HAP-1 (cell line): ENCODE data around the gene TRABD2A.

ENCODE experiments used
- DNase-seq, 2 experiments: peaks; one replicate each; pipeline ENCODE4 v3.0.0-alpha.2; 2016 to 2020; ENCODE audit warnings: low spot score in 2 of 2
- H3K27me3 ChIP-seq: fragments of 250-450 bp; sonication (Bioruptor Pico); 2 replicates; pipeline ENCODE4 v1.5.1; 2020; ENCODE audit warnings: low read depth, mild to moderate bottlenecking, moderate library complexity
- H3K36me3 ChIP-seq: fragments of 250-450 bp; sonication (Bioruptor Pico); replicated peaks from 2 replicates; pipeline ENCODE4 v1.5.1; 2020; ENCODE audit warnings: mild to moderate bottlenecking
- H3K4me1 ChIP-seq: fragments of 250-450 bp; sonication (Bioruptor Pico); 2 replicates; pipeline ENCODE4 v1.5.1; 2020; ENCODE audit warnings: mild to moderate bottlenecking
- H3K4me3 ChIP-seq: fragments of 250-450 bp; sonication (Bioruptor Pico); 2 replicates; pipeline ENCODE4 v1.5.1; 2020; ENCODE audit warnings: mild to moderate bottlenecking, moderate library complexity
- H3K9me3 ChIP-seq: fragments of 250-450 bp; sonication (Bioruptor Pico); 2 replicates; pipeline ENCODE4 v1.5.1; 2020; ENCODE audit warnings: mild to moderate bottlenecking, moderate library complexity
- in situ Hi-C: fragments of 300-500 bp; cut with MboI; formaldehyde crosslinking; loops from 3 replicates; pipeline ENCODE4 v1.14.3; 2020; ENCODE audit warnings: low sequenced_read_pairs, inconsistent platforms, mixed read lengths

TRABD2A gene

DNA sequence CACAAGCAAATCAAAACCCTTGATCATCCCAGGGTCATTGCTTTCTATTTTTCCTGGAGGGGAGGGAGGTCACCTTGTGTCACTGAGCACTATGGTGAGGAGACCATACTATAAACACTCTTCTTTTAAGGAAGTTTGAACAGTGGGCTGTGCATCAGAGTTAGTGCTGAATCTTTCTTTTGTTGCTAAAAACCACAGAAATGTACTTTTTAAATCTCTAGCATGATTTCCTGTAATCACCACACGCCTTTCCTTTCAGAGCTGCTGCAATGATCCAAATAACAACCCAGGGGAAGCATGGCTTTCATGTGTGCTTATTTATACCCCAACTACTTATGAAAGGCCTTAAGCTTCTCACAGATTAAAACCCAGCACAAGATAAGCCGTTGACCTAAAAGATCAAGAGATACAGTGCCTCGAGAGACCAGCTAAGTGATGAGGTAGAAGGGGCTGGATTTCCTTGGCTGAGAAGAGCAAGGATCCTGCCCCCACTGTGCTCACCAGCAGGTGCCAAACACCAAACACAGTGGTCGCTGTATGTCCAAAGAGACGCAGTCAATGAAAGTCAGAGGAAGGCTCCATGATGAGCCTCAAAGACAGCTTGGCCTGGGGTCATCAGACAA lies 34.7 kb downstream of the TRABD2A start:
- Histone ChIP-seq H3K4me1 (no peaks in the 10 kb centered on the region), H3K36me3 (no peaks in the 10 kb centered on the region), H3K9me3 (no peaks in the 10 kb centered on the region), H3K4me3 (no peak overlapping the region), H3K27me3 (no peaks in the 10 kb centered on the region)
- in situ Hi-C loops = no loop called here
- no peak for DNase-seq

DNA sequence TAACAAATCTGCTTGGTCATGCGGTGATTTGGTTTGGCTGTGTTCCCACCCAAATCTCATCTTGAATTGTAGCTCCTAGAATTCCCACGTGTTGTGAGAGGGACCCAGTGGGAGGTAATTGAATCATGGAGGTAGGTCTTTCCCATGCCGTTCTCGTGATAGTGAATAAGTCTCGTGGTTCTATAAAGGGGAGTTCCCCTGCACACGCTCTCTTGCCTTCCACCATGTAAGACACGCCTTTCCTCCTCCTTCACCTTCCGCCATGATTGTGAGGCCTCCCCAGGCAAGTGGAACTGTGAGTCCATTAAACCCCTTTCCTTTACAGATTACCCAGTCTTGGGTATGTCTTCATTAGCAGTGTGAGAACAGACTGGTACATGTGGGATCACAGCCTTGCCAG lies 36.7 kb downstream of the TRABD2A start:
- Histone ChIP-seq H3K4me1 (no peaks in the 10 kb centered on the region), H3K9me3 (no peaks in the 10 kb centered on the region), H3K27me3 (no peaks in the 10 kb centered on the region), H3K4me3 (no peak overlapping the region), H3K36me3 (no peaks in the 10 kb centered on the region)
- DNase-seq = no peak
- in situ Hi-C loops = no loop called here

GRCh38 chr2:84841577-84841976 lies 39.3 kb downstream of the TRABD2A start:
- Histone ChIP-seq H3K9me3 (0 out of 2 replicates have a peak, but pooled peaks cover 2% of the 10 kb centered on the region), H3K4me3 (no peak overlapping the region), H3K36me3 (no peaks in the 10 kb centered on the region), H3K27me3 (no peaks in the 10 kb centered on the region), H3K4me1 (no peaks in the 10 kb centered on the region)
- no peak for DNase-seq
- in situ Hi-C loops = no loop called here

- no peak for DNase-seq
- 0 out of 2 replicates have a peak, but pooled peaks cover 2% of the 10 kb centered on the region for H3K9me3 ChIP-seq
- in situ Hi-C loops = no loop called here
Measured at GRCh38 chr2:84840306-84840705, 40.6 kb downstream of the TRABD2A start.

DNA sequence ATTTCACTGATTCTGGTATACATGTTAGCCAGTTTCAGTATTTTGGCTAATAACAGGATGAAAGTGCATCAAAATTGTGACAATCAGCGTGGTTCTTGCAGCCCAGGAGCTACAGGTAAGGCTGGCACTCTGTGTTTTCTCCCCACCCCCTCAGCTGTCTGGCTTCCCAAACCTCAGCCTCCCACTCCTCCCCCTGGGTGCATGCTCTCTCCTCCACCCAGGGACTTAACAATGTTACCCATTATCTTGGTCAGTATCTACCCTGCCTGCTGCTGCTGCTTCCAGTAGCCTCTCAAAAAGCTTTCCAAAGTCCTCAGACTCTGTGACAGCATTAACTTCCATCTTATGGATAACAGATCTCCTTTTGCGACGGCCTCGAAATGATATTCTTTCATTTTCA lies 41.0 kb downstream of the TRABD2A start:
- H3K4me3 ChIP-seq = no peak overlapping the region
- no peaks in the 10 kb centered on the region for H3K27me3 ChIP-seq
- no peaks in the 10 kb centered on the region for H3K4me1 ChIP-seq
- 0 out of 2 replicates have a peak, but pooled peaks cover 2% of the 10 kb centered on the region for H3K9me3 ChIP-seq
- in situ Hi-C loops = no loop called here
- no peaks in the 10 kb centered on the region for H3K36me3 ChIP-seq
- DNase-seq = no peak

More at GRCh38 chr2:84840306-84840705, 40.6 kb downstream of the TRABD2A start:
- Histone ChIP-seq H3K27me3 (no peaks in the 10 kb centered on the region), H3K4me3 (no peak overlapping the region), H3K4me1 (no peaks in the 10 kb centered on the region), H3K36me3 (no peaks in the 10 kb centered on the region)

GRCh38 chr2:84838434-84839145 lies 42.3 kb downstream of the TRABD2A start:
- no peaks in the 10 kb centered on the region; the same call in 1 of the 2 replicates for H3K4me1 ChIP-seq
- DNase-seq = no peak
- in situ Hi-C loops = no loop called here

GRCh38 chr2:84836215-84836614 lies 44.7 kb downstream of the TRABD2A start:
- no peak overlapping the region for H3K4me3 ChIP-seq
- no peaks in the 10 kb centered on the region for H3K27me3 ChIP-seq
- in situ Hi-C loops = no loop called here
- H3K9me3 ChIP-seq = 0 out of 2 replicates have a peak, but pooled peaks cover 2% of the 10 kb centered on the region
- no peaks in the 10 kb centered on the region for H3K36me3 ChIP-seq
- DNase-seq = no peak
- peaks cover 8% of the 10 kb centered on the region for H3K4me1 ChIP-seq

More at GRCh38 chr2:84838434-84839145, 42.3 kb downstream of the TRABD2A start:
- Histone ChIP-seq H3K4me3 (no peak overlapping the region), H3K27me3 (no peaks in the 10 kb centered on the region), H3K9me3 (0 out of 2 replicates have a peak, but pooled peaks cover 2% of the 10 kb centered on the region), H3K36me3 (no peaks in the 10 kb centered on the region)

- Histone ChIP-seq H3K36me3 (no peaks in the 10 kb centered on the region), H3K9me3 (0 out of 2 replicates have a peak, but pooled peaks cover 2% of the 10 kb centered on the region), H3K4me3 (no peak overlapping the region), H3K4me1 (peaks cover 8% of the 10 kb centered on the region), H3K27me3 (no peaks in the 10 kb centered on the region)
- no peak for DNase-seq
- in situ Hi-C loops = no loop called here
Measured at GRCh38 chr2:84833481-84834150, 47.3 kb downstream of the TRABD2A start.

GRCh38 chr2:84832772-84833461 lies 48.0 kb downstream of the TRABD2A start:
- Histone ChIP-seq H3K9me3 (0 out of 2 replicates have a peak, but pooled peaks cover 2% of the 10 kb centered on the region), H3K27me3 (no peaks in the 10 kb centered on the region), H3K36me3 (no peaks in the 10 kb centered on the region), H3K4me1 (peaks cover 8% of the 10 kb centered on the region), H3K4me3 (no peak overlapping the region)
- in situ Hi-C loops = no loop called here
- peak; percentile 26 to 68 for DNase-seq

DNA sequence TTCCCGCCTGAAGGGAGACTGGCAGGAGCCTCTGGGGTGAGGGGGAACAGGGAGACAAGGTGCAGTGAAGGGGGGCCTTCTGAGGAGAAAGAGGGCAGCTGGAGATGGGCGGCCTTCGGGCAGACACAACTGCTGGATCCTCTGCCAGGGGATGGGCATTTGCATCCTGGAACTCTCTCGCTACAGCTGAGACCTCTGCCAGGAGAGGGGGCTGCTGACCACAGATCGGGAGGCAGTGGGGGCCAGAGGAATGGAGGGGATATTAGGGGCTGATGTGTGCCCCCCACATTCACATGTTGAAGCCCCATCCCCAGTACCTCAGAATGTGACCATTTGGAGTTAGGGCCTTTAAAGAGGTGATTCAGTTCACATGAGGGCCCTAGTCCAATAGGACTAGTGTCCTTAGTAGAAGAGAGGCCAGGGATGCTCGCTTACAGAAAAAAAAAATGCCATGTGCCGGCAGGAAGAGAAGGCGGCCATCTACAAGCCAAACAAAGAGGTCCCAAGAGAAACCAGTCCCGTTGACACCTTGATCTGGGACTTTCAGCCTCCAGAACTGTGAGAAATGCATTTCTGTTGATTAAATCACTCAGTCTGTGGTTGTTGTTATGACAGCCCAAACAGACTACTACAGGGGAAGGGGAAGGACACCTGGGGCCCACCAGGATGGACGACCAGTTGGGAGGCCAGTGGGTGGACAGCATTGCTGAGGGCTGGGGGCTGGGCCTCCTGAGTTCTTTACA lies 50.0 kb downstream of the TRABD2A start:
- no peak overlapping the region for H3K4me3 ChIP-seq
- in situ Hi-C loops = no loop called here
- DNase-seq = no peak

DNA sequence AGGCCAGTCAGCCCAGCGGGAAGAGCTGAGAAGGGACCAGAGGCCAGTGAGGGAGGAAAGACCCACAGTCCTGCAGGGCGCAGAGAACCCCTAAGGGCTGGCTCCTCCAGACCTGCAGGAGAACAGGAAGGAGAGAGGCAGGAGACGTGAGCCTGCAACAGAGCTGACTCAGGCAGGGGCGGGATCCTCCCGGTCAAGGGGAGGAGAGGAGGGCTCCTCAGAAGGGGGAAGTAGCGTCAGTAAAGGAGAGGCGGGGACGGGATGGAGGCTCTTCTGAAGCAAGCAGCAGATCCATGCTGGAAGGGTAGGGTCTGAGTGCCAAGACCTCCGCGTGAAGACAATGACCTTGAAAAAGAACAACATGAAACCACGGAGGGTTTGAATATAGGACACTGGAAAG lies 50.8 kb downstream of the TRABD2A start:
- Histone ChIP-seq H3K36me3 (no peaks in the 10 kb centered on the region), H3K9me3 (no peaks in the 10 kb centered on the region), H3K27me3 (no peaks in the 10 kb centered on the region), H3K4me1 (peaks cover 8% of the 10 kb centered on the region), H3K4me3 (no peak overlapping the region)
- no peak for DNase-seq
- in situ Hi-C loops = no loop called here

More for the DNA sequence above, 50.0 kb downstream of the TRABD2A start:
- Histone ChIP-seq H3K27me3 (no peaks in the 10 kb centered on the region), H3K4me1 (peaks cover 8% of the 10 kb centered on the region), H3K36me3 (no peaks in the 10 kb centered on the region), H3K9me3 (no peaks in the 10 kb centered on the region)

DNA sequence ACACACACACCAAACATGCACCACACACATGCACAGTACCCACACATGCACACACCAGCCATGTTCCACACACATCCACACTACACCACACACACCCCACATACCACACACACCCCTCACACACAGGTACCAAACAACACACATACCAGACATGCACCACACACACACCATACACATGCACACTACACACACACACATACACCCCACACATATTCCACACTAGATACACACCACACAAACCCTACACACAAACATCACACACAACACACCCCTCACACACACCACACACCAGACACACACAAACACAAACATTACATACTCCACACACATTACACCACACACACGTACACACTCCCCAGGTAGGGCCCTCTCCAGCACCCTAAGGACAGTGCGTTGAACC lies 51.2 kb downstream of the TRABD2A start:
- Histone ChIP-seq H3K4me1 (peaks cover 8% of the 10 kb centered on the region), H3K4me3 (no peak overlapping the region), H3K9me3 (no peaks in the 10 kb centered on the region), H3K27me3 (no peaks in the 10 kb centered on the region), H3K36me3 (no peaks in the 10 kb centered on the region)
- in situ Hi-C loops = no loop called here
- DNase-seq = no peak

DNA sequence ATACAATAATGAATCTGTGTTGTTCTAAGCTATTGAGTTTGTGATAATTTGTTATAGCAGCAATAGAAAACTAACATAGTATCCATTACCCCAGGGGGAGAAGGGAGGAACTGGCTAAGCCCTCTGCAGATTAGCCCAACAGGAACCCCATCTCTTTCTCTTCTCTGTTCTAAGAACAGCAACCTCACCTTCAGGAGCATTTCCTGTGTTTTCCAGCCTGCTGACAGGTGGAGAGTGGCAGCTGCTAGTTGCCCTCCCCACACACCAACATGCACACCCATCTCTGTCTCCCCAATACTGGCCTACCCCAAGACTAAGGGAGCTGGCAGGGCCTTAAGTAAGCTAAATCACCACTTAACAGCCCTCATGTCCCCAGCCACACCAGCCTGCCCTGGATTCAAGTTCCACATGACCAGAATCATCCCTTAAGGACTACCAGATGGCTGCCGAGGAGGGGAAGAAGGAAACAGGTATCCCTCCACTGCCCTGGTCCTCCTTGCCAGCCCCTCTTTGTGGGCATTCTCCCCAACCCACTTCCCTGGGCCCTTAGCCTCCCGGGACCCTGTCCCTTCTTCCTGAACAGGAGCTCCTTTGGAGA lies 52.8 kb downstream of the TRABD2A start:
- in situ Hi-C loops = no loop called here

More for the DNA sequence above, 52.8 kb downstream of the TRABD2A start:
- Histone ChIP-seq H3K36me3 (no peaks in the 10 kb centered on the region), H3K4me1 (peaks cover 4% of the 10 kb centered on the region), H3K27me3 (no peaks in the 10 kb centered on the region), H3K9me3 (no peaks in the 10 kb centered on the region), H3K4me3 (no peak overlapping the region)
- DNase-seq = no peak
